Fibroblast of skin of abdomen (primary cell): ENCODE results near the gene GID8.
"Not testable (repeated sequence)": the region's sequence is repeated elsewhere in the genome, so short reads cannot be mapped to it uniquely, and the experiment has no call there.

Source experiments
- DNase-seq: peaks from one replicate; pipeline ENCODE4 v3.0.0-alpha.2; 2013

GID8 gene

GRCh38 chr20:62959101-62959971 lies 21.4 kb downstream of the GID8 start:
- no peak for DNase-seq

DNA sequence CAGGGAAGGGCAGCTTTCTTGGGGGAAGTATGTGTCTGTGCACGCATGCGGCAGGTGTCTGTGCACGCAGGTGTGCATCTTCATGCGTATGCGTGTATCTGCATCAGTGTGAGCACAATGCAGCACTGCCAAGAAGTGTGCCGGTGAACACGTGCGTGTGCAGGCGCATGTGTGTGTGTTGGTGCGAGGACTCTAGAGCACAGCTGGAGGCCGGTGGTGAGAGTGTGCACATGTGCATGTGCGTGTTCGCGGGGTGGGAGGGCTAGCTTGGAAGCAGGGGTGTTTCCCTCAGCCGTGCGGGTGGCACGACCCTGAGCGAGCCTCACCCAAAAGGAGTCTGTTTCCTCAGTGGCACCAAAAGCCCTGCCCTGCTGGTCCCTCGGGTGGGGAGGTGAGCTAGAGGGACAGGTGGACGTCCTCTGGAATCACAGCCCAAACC lies 22.1 kb downstream of the GID8 start:
- no peak for DNase-seq

DNA sequence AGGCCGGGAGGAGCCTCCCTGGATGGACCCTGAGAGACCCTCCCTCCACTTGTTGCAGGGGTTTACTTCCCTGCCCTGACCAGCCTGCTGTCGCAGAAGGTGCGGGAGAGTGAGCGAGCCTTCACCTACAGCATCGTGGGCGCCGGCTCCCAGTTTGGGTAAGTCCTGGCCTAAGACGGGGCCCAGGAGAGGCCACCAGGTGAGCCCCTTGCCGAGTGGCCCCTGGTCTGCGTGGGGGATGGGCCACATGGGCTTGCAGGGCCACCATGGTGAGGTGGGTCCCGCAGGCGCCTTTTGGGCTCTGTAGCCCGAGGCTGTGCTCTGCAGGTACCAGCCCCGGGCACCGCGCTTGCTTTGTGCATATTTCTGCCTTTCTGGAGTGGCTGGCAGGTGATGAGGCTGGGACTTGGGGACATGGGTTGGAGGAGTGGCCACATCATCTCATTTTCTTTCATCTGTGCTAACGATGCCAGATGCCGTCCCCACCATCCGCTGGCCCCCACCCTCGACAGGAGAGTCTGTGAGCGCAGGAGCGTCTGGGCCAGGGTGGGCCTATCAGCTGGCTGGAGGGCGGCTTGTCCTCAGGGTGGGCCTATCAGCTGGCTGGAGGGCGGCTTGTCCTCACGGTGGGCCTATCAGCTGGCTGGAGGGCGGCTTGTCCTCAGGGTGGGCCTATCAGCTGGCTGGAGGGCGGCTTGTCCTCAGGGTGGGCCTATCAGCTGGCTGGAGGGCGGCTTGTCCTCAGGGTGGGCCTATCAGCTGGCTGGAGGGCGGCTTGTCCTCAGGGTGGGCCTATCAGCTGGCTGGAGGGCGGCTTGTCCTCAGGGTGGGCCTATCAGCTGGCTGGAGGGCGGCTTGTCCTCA lies 22.7 kb downstream of the GID8 start:
- not testable (repeated sequence) for DNase-seq

DNA sequence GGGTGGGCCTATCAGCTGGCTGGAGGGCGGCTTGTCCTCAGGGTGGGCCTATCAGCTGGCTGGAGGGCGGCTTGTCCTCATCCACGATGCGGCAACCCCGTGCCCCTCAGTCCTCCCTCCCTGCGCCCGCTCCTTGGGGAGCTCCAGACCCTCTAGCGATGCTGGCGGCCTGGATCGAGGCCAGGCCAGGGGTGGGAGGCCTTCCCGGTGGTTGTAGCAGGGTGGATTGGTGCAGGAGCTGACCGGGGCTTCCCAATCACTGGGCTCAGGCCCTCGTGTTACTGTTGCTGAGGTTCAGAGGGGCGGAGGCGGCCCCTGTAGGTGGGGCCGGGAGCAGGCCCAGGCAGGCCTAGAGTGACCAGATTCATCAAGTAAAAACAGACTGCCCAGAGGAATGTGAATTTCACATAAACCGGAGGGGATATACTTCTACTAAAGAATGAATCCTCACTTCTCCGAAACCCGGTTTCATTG lies 23.4 kb downstream of the GID8 start:
- no peak for DNase-seq

- DNase-seq, result no peak
Observed at GRCh38 chr20:62961799-62962198, 23.9 kb downstream of the GID8 start.

GRCh38 chr20:62962221-62962879 lies 24.4 kb downstream of the GID8 start:
- no peak for DNase-seq

DNA sequence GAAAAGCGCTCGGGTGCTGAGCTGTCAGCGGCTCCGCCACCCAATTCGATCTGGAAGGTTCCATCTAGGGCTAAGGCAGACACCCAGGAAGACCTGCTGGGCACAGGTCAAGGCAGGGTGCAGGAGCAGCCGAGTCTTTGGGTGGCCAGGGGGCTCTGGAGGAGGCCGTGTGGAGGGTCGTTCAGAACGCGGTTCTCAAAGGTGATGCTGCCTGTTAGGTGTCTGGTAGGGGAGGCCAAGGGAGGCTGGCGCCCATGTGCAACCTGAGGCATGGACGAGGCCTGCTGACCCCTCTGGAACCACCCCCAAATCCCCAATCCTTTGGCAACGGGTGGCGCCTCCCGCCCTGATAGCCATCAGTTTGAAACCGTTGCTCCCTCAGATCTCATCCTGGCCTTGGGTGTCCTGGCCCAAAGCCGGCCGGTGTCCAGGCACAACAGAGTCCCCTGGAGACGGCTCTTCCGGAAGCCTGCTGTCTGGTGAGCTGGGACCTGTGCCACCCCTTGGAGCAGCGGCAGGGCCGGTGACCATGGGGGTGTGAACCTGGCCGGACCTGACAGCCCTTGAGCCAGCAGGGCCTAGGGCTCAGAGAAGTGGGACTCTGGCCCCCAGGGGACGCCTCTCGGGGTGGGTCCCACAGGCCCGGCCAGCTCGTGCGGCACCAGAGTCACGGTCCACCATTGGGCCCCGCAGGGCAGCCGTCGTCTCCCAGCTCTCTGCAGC lies 25.1 kb downstream of the GID8 start:
- DNase-seq, result no peak

- no peak for DNase-seq
Observed at GRCh38 chr20:62963614-62964397, 25.9 kb downstream of the GID8 start.

DNA sequence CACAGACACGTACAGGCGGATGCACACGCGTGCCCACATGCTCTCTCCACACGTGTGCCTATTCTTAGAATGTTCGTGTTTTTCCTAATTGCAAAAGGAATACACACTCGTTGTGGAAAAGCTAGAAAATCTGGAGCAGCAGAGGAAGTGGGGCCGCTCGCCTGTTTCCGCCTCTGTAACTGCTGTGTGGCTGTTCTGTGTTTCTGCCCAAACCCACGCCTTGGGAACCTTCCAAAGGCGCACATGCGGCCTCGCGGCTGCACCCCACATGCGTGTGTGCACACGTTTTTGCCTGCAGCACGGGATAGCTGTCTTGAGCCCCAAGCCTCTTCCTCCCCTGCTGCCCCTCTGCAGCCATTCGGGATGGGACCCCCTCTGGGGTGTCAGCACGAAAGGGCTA lies 26.8 kb downstream of the GID8 start:
- DNase-seq, result peak; percentile 14

DNA sequence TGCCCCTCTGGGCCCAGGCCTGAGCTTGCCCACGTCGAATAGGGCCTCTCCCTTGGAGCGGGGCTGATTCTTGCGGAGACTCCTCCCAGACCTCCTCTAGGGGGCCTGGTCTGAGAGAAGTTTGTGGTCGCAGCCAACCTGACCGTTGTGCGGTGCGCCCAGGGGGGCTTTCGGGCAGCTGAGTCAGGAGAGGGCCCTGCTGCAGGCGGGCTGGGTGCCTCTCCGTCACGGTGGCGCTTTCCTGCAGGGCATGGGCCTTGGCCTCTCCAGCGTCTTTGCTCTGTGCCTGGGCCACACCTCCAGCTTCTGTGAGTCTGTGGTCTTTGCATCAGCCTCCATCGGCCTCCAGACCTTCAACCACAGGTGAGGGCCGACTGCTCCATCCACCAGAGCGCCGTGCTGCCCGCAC lies 27.4 kb downstream of the GID8 start:
- DNase-seq, result no peak

DNA sequence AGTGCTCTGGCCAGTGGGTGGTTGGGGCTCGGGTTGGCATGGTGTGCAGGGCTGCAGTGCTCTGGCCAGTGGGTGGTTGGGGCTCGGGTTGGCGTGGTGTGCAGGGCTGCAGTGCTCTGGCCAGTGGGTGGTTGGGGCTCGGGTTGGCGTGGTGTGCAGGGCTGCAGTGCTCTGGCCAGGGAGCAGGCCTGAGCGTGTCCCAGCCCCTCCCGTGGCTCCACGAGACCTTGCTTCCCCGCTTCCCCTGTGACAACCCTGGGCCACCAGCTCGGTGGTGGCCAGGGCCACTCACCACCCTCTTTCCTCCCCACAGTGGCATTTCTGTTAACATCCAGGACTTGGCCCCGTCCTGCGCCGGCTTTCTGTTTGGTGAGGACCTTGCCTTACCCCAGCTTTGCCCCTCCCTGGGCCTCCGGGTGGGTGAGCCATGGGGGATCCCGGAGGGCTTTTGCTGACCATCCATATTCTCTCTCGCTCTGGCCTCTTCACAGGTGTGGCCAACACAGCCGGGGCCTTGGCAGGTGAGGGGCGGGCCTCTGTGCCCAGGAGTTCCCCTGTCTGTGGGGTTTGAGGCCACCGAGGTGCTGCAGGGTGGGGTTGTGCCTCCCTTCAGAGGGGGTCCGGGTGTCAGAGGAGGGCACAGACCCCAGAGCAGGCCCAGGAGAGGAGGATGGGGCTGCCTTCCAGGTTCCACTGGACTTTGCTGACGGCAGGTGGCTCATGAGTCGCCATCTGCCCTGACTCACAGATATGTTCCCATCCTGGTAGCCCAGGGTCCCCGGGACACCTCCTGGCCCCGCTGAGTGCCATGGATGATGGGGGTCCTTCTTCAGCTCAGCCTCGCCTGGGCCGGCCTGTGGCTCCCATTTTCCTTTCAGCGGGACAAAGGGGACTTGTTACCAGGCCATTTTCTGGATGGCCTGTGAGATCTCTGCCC lies 28.5 kb downstream of the GID8 start:
- DNase-seq, result no peak

DNA sequence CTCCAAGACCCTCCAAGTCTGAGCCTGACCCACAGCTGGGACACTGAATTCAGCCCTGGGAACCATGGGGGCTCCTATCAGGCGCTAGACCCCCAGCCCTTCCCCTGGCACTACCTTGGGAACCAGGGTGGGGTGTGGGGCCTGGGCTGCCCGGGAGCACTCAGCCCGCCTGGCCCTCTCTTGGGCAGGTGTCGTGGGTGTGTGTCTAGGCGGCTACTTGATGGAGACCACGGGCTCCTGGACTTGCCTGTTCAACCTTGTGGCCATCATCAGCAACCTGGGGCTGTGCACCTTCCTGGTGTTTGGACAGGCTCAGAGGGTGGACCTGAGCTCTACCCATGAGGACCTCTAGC lies 29.2 kb downstream of the GID8 start:
- DNase-seq, result no peak

- DNase-seq, result no peak
Observed at GRCh38 chr20:62967628-62968351, 29.8 kb downstream of the GID8 start.

- DNase-seq, result no peak
Observed at GRCh38 chr20:62968378-62969178, 30.6 kb downstream of the GID8 start.

GRCh38 chr20:62969179-62969760 lies 31.3 kb downstream of the GID8 start:
- DNase-seq, result no peak

- DNase-seq, result no peak
Observed at GRCh38 chr20:62969939-62970306, 32.0 kb downstream of the GID8 start.

DNA sequence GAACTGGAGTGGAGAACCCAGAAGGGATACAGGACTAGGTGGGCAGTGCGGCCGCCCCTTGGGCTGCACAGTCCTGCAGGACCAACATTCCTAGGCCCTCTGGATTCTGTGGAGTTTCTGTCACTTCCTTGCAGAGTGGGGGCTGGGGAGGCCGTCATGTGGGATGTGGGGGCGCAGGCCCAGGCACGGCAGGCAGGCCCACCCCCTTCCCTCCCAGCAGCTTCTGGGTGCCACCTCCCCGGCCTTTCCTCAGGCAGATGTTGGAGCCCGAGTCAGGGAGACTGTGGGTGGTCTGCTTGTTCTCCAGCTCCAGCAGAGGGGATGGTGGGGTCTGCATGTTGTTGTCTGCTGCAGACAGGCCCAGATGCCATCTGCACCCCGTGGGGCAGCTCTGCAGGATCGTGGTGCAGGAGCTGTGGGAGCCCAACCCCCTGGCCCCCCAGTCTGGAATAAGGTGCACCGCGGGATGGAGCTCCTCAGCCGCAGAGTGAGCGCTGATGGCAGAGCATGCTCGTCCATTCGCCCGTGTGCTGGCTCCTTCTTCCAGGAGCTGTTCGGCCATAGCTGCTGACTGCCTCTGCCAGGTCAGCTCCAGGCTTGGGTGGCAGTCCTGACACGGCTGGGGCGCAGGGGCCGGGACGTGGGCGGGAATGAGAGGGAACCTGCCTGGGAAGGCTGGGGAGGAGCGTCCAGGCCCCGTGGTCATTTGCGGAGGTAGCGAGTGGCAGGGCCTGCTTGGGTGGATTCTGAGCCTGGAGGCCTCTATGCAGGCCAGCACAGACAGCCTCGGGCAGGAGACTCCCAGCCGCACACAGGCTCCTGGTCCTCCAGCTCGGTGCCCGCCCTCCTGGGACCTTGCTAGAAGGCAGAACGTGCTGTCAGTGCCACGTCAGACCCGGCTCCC lies 32.6 kb downstream of the GID8 start:
- DNase-seq, result no peak
